Vagina (tissue), 2 donors: ENCODE results near the gene GALNT4. TPM values are rescaled to one million over a fixed set of nuclear protein-coding genes. Genes with fewer than 3 reads are reported as not detected.

Experiments
- DNase-seq, 2 donors: peaks; one replicate each; pipeline ENCODE4 v3.0.0-alpha.2; 2017; ENCODE audit errors: extremely low spot score in 2 of 2
- H3K27ac ChIP-seq: fragments of 200-600 bp; sonication (generic); one replicate; pipeline ENCODE4 v1.5.1; 2019
- H3K27me3 ChIP-seq: fragments of 200-600 bp; sonication (generic); one replicate; pipeline ENCODE4 v1.5.1; 2019
- H3K36me3 ChIP-seq, 2 donors: fragments of 200-600 bp; sonication (generic); one replicate each; pipeline ENCODE4 v1.5.1; 2017 to 2019
- H3K4me1 ChIP-seq: fragments of 200-600 bp; sonication (generic); one replicate; pipeline ENCODE4 v1.5.1; 2019
- H3K4me3 ChIP-seq, 2 donors: fragments of 200-600 bp; sonication (generic); 1 replicate in 1 of 2; 2 replicates in 1 of 2; pipeline ENCODE4 v1.5.1; 2016 to 2019
- H3K9me3 ChIP-seq: fragments of 200-600 bp; sonication (generic); one replicate; pipeline ENCODE4 v1.5.1; 2019
- CTCF ChIP-seq, 3 experiments: fragments of 450-650 bp in 2 of 3; fragments of 200-600 bp in 1 of 3; sonication (generic) in 1 of 3; IDR thresholded peaks; one replicate each; pipeline ENCODE4 v1.5.1; 2017 to 2019; ENCODE audit warnings: antibody characterized with exemption in 3 of 3, mild to moderate bottlenecking in 2 of 3, moderate library complexity in 2 of 3
- POLR2A ChIP-seq, 2 donors: fragments of 450-650 bp; IDR thresholded peaks; one replicate each; pipeline ENCODE4 v1.6.1; 2017; ENCODE audit warnings: antibody characterized with exemption in 2 of 2, mild to moderate bottlenecking in 2 of 2, moderate library complexity in 2 of 2
- POLR2AphosphoS5 ChIP-seq, 2 donors: sonication (generic); formaldehyde crosslinking; IDR thresholded peaks; one replicate each; pipeline ENCODE4 v1.9.0; 2017; ENCODE audit warnings: antibody characterized with exemption in 2 of 2, mild to moderate bottlenecking in 2 of 2, low read depth in 1 of 2; ENCODE audit not compliant: insufficient read depth in 1 of 2
- intact Hi-C: fragments of 100-400 bp; cut with DNase I; formaldehyde crosslinking; loops from one replicate; pipeline ENCODE4 v1.15.1; 2023
- total RNA-seq: library from RNA; depleted of rRNA; stranded (reverse); fragments of >200 nt; gene quantifications from one replicate; pipeline ENCODE4 v1.2.3, GENCODE V29; 2016

GALNT4 gene
- total RNA-seq, 1 donor from 2014 or later = 0.49 TPM

GRCh38 chr12:89552376-89552775, 27.8 kb upstream of the GALNT4 start:
- intact Hi-C loops = no loop called here
- DNase-seq = no peak
- H3K36me3 ChIP-seq = no peaks in the 10 kb centered on the region

GRCh38 chr12:89551747-89552146, 27.2 kb upstream of the GALNT4 start:
- no peak for TF ChIP-seq POLR2AphosphoS5 (IDR thresholded peaks at IDR 0.05; ENCODE audit: insufficient read depth in 1 of 2, low read depth in 1 of 2)
- no peak for TF ChIP-seq CTCF (IDR thresholded peaks at IDR 0.05)
- TF ChIP-seq POLR2A (IDR thresholded peaks at IDR 0.05) = no peak
- DNase-seq = no peak
- Histone ChIP-seq H3K36me3 (no peaks in the 10 kb centered on the region), H3K9me3 (no peaks in the 10 kb centered on the region), H3K4me3 (no peak overlapping the region), H3K27ac (no peak overlapping the region), H3K4me1 (no peaks in the 10 kb centered on the region), H3K27me3 (no peaks in the 10 kb centered on the region)
- intact Hi-C loops = no loop called here

More at GRCh38 chr12:89552376-89552775, 27.8 kb upstream of the GALNT4 start:
- H3K9me3 ChIP-seq = no peaks in the 10 kb centered on the region
- no peak overlapping the region for H3K4me3 ChIP-seq
- no peaks in the 10 kb centered on the region for H3K27me3 ChIP-seq
- no peaks in the 10 kb centered on the region for H3K4me1 ChIP-seq
- TF ChIP-seq POLR2A (IDR thresholded peaks at IDR 0.05) (no peak), POLR2AphosphoS5 (IDR thresholded peaks at IDR 0.05; ENCODE audit: insufficient read depth in 1 of 2, low read depth in 1 of 2) (no peak), CTCF (IDR thresholded peaks at IDR 0.05) (no peak)
- H3K27ac ChIP-seq = no peak overlapping the region

GRCh38 chr12:89547101-89547500, 22.5 kb upstream of the GALNT4 start:
- no peak overlapping the region for H3K27ac ChIP-seq
- no peak for TF ChIP-seq POLR2AphosphoS5 (IDR thresholded peaks at IDR 0.05; ENCODE audit: insufficient read depth in 1 of 2, low read depth in 1 of 2)
- no peaks in the 10 kb centered on the region for H3K27me3 ChIP-seq
- H3K9me3 ChIP-seq = no peaks in the 10 kb centered on the region
- H3K4me3 ChIP-seq = no peak overlapping the region
- H3K36me3 ChIP-seq = no peaks in the 10 kb centered on the region
- no peak for DNase-seq
- peaks cover 20% of the 10 kb centered on the region for H3K4me1 ChIP-seq
- intact Hi-C loops = loop anchor here (10.0 kb wide), 1 partner anchor 1408 kb away; the partner anchor contains the start of gene CCER1

- no peak for DNase-seq
- H3K9me3 ChIP-seq = no peaks in the 10 kb centered on the region
- H3K27ac ChIP-seq = no peak overlapping the region
- no peaks in the 10 kb centered on the region for H3K36me3 ChIP-seq
- no peak overlapping the region for H3K4me3 ChIP-seq
- no peaks in the 10 kb centered on the region for H3K27me3 ChIP-seq
- H3K4me1 ChIP-seq = peaks cover 20% of the 10 kb centered on the region
- intact Hi-C loops = loop anchor here (10.0 kb wide), 1 partner anchor 1409 kb away; the partner anchor contains the start of gene CCER1
- no peak for TF ChIP-seq POLR2AphosphoS5 (IDR thresholded peaks at IDR 0.05; ENCODE audit: insufficient read depth in 1 of 2, low read depth in 1 of 2)
- TF ChIP-seq CTCF (IDR thresholded peaks at IDR 0.05) = no peak
Measured at GRCh38 chr12:89546151-89546550, 21.6 kb upstream of the GALNT4 start.

- no peaks in the 10 kb centered on the region for H3K36me3 ChIP-seq
- intact Hi-C loops = loop anchor here (10.0 kb wide), 1 partner anchor 1410 kb away; the partner anchor contains the start of gene CCER1
- DNase-seq = no peak
- TF ChIP-seq CTCF (IDR thresholded peaks at IDR 0.05) = no peak
- TF ChIP-seq POLR2AphosphoS5 (IDR thresholded peaks at IDR 0.05; ENCODE audit: insufficient read depth in 1 of 2, low read depth in 1 of 2) = no peak
- no peak for TF ChIP-seq POLR2A (IDR thresholded peaks at IDR 0.05)
- H3K4me3 ChIP-seq = no peak overlapping the region
- H3K27ac ChIP-seq = no peak overlapping the region
- H3K4me1 ChIP-seq = peaks cover 20% of the 10 kb centered on the region
- H3K27me3 ChIP-seq = no peaks in the 10 kb centered on the region
- no peaks in the 10 kb centered on the region for H3K9me3 ChIP-seq
Measured at GRCh38 chr12:89544681-89545184, 20.1 kb upstream of the GALNT4 start.
